Fibroblast of skin of left biceps (primary cell): ENCODE results near the gene HEMGN.
"Not testable (repeated sequence)": the region's sequence is repeated elsewhere in the genome, so short reads cannot be mapped to it uniquely, and the experiment has no call there.

Experiments used
- DNase-seq, 2 experiments: peaks; one replicate each; pipeline ENCODE4 v3.0.0-alpha.2; 2013; ENCODE audit warnings: low read depth in 2 of 2

Gene HEMGN

DNA sequence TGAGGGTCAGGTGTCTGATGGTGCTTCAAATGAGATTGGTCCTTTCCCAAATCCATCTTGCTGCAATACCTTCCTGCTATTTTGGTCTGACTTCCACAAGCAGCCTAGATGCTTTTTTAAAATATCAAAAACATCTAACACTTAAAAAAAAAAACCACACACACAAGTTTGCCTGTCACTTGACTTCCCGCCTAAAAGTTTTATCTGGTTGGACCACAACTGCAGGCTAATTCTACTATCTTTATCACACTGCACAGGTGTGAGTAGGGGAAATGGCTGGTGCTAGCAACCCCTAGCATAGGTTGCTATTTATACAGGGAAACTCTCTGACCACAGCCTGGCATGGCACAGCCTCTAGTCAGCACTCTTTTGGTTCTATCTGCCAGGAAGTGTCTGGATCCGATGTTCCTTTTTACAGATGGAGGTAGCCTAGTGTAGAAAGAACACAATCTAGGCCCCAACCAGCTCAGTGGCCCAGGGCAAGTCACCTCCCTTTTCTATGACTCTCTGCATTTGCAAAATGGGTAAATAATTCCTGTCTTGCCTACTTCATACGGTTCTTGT, at the start of gene HEMGN:
TSS of gene HEMGN (minus strand) at position 92 of the 564 bp plus-strand sequence. CDS start at position 56, 36 bp downstream.
- DNase-seq = no peak

GRCh38 chr9:97987487-97987886, 49.5 kb upstream of the HEMGN start:
- DNase-seq = no peak

DNA sequence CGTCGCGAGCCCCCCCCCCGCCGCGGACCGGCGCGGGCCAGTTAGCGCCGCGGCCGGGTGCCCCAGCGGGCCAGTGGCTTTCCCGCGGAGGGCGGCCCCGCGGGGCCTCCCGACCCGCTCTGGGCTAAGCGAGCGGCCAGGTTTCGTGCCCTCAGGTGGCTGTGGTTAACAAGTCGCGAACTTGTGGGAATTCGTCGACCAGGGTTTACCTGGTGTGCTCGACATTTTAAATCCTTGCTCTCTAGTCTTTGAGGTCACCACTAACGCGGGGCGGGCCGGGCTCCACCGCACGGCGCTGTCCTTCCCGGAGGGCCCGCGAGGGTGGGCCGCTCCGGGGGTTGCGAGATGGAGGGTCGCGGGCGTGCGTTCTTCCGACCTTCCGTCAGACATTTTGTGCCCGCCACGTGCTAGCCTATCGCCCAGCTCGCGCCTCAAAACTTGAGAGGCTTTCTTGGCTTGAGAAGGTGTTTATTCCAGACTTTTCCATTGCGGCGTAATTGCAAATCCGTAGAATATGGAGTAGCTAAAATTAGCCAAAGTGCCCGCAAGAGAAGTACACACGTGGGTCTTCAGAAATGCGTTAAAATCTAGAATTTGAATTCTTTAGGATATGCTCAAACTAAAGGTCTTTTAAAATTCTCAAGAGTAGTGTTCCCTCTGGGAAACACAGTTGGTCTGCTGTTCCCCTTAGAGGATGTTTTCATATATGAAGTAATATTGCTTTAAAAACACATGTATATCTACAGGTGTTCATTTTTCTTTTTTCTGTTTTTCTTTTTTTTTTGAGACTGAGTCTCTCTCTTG, 47.3 kb upstream of the HEMGN start:
- DNase-seq = no peak

- DNase-seq = peak; percentile 54 to 56
Measured at GRCh38 chr9:97984188-97985057, 46.5 kb upstream of the HEMGN start.

DNA sequence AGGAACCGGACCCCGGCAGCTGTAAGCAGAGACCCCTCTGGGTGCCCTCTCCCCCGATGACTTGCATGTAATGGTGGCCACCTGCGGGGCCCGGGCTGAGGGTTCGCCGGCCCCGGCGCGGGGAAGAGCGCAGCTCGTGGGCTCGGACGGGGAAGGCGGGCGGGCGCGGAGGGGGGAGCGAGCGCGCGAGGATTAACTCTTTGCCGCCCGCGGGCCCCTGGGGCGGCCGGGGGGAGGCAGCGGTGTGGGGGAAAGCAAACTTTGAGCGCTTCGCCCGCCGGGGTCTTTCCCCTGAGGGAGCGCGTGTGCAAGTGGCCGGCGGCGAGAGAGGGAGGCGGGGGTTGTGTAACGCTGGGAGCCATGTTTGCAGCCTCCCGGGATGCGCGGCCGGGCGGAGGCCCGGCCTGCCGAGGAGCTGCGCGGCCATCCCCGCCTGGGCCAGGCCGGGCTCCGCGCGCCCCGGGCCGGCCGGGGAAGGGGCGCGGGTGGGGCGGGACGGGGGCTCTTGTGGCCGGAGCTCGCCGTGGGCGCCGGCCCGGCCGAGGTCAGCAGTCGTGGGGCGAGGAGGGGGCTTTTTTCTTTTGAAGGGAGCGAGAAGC, 45.7 kb upstream of the HEMGN start:
- no peak for DNase-seq

GRCh38 chr9:97982683-97983588, 45.0 kb upstream of the HEMGN start, which contains the start of gene ANP32B:
Gene ANP32B (plus strand): TSS chr9:97983341. CDS start chr9:97983556, 215 bp downstream.
- peak; percentile 91 for DNase-seq

DNA sequence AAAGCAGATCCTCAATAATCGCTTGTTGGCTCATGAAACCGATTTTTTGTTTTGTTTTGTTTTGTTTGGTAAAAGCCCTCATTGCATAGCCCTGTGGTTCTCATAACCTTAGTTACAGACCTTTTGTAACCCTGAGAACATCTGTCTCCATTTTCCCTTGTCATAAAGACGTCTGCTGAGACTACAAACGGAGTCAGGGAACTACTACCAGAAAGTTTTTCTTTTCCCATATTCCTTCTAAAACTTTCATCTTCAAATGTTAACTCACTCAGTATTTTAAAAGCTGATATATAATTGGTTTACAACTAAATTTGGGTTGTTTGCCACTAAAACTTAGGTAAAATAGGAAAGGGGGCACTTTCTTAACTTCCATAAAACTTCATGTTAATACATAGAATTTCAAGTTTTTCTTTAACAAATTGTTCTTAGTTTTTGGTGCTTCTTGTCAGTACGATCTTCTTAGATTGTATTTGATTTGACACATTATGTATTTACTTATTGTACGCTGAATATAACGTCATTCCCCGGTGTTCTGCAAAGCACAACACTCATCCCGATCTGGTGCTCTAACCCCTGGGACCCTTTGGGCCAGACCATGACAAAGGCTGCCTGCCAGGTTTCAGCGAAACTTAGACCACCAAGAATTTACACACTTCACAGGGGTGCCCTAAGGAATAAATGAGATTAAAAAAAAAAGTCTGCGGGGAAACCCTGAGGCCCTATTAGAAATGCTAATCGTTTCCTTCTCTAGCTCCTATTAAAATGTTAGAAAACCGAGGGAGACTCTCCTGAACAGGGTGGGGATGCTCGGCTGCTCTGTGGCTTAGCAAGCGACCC, 44.1 kb upstream of the HEMGN start:
- no peak for DNase-seq

GRCh38 chr9:97980918-97981845, 43.2 kb upstream of the HEMGN start:
- DNase-seq = no peak

GRCh38 chr9:97980479-97980803, 42.5 kb upstream of the HEMGN start:
- peak in 1 of 2 experiments; percentile 13 for DNase-seq

- no peak for DNase-seq
Measured at GRCh38 chr9:97979788-97980478, 42.0 kb upstream of the HEMGN start.

- DNase-seq = no peak
Measured at GRCh38 chr9:97978371-97979130, 40.6 kb upstream of the HEMGN start.

GRCh38 chr9:97976633-97977032, 38.7 kb upstream of the HEMGN start:
- DNase-seq = not testable (repeated sequence)

DNA sequence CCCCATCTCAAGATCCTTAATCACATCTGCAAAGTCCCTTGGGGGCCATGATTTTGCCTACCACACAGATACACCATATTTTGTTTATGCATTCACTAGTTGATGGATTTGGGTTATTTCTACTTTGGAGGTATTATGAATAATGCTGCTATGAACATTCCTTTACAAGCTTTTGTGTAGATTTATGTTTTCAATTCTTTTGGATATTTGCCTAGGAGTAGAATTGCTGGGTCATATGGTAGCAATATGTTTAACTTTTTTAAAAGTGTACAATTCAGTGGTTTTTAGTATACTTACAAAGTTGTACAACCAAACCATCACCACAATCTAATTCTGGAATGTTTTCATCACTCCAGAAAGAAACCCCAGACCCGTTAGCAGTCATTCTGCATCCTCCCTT, 37.4 kb upstream of the HEMGN start:
- DNase-seq = peak; percentile 69 to 75

DNA sequence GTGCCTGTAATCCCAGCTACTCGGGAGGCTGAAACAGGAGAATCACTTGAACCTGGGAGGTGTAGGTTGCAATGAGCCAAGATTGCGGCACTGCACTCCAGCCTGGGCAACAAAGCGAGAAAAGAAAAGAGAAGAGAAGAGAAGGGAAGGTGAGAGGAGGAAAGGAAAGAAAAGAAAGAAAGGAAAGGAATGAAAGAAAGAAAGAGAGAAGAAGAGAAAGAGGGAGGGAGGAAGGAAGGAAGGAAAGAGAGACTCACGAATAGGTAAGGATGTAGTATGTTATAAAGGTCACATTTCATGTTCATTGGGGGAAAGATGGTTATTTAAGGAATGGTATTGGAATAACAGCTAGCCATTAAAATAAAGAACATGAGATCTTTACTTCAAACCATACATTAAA, 34.8 kb upstream of the HEMGN start:
- no peak for DNase-seq

DNA sequence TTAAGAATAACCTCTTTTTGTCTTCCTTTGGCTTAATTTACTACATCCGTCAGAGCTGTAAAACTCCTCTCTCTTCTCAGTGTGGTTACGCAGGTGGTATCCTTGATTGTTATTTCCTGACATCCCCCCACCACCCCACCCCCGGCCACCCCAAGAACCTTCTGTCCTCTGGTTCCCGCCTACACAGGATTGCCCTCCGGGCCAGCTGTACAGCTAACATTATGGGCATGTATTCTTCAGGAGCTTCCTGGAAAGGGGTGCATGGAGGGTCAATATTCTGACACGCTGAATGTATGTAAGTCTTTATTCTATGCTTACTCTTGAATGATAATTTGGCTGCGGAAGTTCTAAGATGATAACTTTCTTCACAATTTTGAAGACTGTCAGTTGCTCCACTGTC, 32.2 kb upstream of the HEMGN start:
- DNase-seq = no peak

DNA sequence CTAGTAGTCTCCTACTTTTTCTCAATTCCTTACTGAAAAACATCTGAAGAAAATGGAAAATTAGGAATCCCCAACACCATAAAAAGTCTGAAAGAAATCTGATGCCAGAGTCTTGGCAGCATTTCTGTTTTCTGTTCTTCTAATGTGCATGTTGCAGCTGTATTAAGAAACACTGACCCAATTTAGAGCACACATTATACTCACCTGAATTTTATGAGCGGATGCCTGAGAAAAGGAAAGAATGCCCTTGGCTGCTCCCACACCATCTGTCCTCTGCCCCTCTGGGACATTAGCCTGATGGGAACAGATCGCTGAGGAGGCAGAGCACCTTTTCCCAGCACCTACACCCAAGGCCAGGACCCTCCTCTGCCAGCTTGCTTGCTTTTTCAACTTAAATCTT, 31.0 kb upstream of the HEMGN start:
- no peak for DNase-seq

DNA sequence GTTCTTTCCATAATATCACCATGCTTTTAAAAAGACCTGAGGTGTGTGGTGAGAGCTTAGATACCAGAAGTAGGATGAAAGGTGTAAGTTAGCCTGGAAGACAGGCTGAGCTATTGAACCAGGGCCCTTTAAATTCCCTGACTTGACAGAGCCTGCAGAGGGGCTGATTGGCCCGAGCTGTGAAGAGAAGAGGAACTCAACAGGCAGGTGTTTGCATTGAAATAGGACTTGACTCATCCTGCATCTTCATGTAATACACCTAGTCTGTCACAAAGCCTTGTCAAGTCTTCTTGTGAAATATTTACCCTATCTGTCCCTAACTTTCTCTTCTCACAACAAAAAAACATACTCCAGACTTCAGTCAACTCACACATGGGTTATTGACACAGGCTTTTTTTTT, 28.5 kb upstream of the HEMGN start:
- DNase-seq = no peak

DNA sequence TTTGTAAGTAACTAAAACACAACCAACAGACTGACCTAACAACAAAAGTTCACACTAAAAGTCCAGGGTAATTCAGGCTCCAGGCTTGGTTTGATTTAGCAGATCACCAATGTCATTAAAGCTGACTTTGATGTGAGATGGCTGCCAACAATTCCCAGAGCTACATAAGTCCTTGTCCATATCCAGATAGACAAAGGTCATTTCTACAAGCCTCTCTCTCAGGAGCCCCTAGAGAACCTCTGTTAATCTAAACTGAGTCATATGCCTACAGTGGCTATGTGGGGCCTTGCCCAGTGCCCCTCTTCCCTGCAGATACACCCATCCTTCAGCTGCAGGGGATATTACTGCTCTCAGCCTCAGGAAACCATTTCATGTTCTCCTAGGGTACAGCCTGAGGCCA, 26.9 kb upstream of the HEMGN start:
- no peak for DNase-seq
